GM19193 (cell line): ENCODE data around the gene ASGR1.

Experiments
- POLR2A ChIP-seq: IDR thresholded peaks from 4 replicates; pipeline ENCODE4 v1.6.1; 2011; ENCODE audit not compliant: insufficient read depth, insufficient read length; ENCODE audit errors: extremely low read depth

The ASGR1 gene

DNA sequence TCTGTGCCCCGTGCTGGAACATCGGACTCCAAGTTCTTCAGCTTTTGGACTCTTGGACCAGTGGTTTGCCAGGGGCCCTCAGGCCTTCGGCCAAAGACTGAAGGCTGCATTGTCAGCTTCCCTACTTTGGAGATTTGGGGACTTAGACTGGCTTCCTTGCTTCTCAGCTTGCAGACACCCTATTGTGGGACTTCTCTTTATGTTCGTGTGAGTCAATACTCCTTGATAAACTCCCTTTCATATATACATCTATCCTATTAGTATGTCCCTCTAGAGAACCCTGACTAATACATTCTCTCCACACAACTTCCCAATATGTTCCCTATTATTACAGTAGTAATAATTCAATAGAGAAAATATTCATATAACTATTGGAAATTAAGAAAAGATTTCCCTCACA, 55.3 kb downstream of the ASGR1 start:
- no peak for TF ChIP-seq POLR2A
